ENCODE results near the gene DNPH1. TPM values are rescaled to one million over a fixed set of nuclear protein-coding genes. Genes with fewer than 3 reads are reported as not detected.

DNPH1 gene
- total and polyA plus RNA-seq, 2 experiments from 2014 or later, result 124 to 136 TPM

- H3K36me3 ChIP-seq (replicated peaks; ENCODE audit: insufficient read depth, low read depth), result no peaks in the 10 kb centered on the region
- no peaks in the 10 kb centered on the region for H3K9me2 ChIP-seq (replicated peaks; ENCODE audit: insufficient read depth)
- H3K27ac ChIP-seq, result peak overlapping the region; percentile 62
- H3K9me3 ChIP-seq (ENCODE audit: low read depth), result no peaks in the 10 kb centered on the region
- 9% methylated on average over 8 of the region's 65 CpGs for WGBS (ENCODE audit: low lambda C conversion rate, missing lambda C conversion rate)
- DNase-seq (ENCODE audit: low spot score), result peak; percentile 86
- no peaks in the 10 kb centered on the region for H3K27me3 ChIP-seq
- peak overlapping the region; percentile 94 for H3K4me2 ChIP-seq
- TF ChIP-seq EZH2phosphoT487 (IDR thresholded peaks at IDR 0.05; ENCODE audit: low read depth, severe bottlenecking, unreplicated experiment) (no peak), EZH2 (IDR thresholded peaks at IDR 0.05; ENCODE audit: borderline replicate concordance) (no peak), CTCF (IDR thresholded peaks at IDR 0.05; ENCODE audit: poor library complexity) (no peak)
- no peaks in the 10 kb centered on the region for H3K79me2 ChIP-seq
- peak overlapping the region; percentile 49 for H3K4me3 ChIP-seq
- peaks cover 55% of the 10 kb centered on the region for H3K4me1 ChIP-seq (ENCODE audit: insufficient read depth)
- no peaks in the 10 kb centered on the region for H4K20me1 ChIP-seq (ENCODE audit: insufficient read depth, poor library complexity, severe bottlenecking)
- H2AFZ ChIP-seq, result peak overlapping the region; percentile 76
Measured at GRCh38 chr6:43274916-43275597, 45.8 kb upstream of the DNPH1 start.

DNA sequence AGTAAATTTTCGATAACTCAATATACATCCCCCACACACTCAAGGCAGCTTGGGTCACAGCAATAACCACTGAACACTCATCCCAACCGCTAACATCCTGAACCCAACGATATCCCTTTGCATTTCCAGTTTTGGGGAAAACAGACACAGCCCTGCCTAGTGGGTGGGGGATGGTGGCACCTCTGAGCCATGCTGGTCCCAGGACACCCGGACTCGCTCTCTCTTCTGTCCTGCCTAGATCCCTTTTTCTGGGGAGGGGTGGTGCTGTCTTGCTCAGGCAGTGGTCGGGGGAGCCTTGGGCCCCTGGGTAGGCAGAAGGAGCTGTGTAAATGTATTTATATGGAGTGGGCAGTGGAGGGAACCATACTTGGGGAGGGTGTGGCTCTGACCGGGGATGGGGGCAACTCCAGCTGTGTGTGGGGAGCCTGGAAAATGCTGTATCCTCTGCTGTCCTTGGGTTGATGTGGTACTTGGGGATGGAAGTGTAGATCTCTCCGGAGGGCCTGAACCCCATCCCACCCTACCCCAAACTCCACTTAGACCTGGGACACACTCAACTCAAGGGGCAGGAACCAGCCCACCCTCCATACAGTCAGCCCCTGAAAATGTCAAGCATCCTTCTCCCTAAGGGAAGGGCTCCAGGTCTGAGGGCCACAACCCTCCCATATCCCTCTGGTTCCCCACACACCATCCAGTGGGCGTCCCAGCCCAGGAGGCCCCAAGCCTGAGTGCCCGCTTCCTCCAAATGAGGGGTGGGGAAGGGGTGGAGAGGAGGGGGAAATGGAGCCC lies 45.0 kb upstream of the DNPH1 start:
- Histone ChIP-seq H3K36me3 (replicated peaks; ENCODE audit: insufficient read depth, low read depth) (no peaks in the 10 kb centered on the region), H3K27me3 (no peaks in the 10 kb centered on the region), H3K9me2 (replicated peaks; ENCODE audit: insufficient read depth) (no peaks in the 10 kb centered on the region), H3K4me3 (no peak overlapping the region), H3K9me3 (ENCODE audit: low read depth) (no peaks in the 10 kb centered on the region), H2AFZ (no peak overlapping the region), H3K79me2 (no peaks in the 10 kb centered on the region), H3K4me1 (ENCODE audit: insufficient read depth) (peaks cover 62% of the 10 kb centered on the region), H3K27ac (peak overlapping the region; percentile 62), H4K20me1 (ENCODE audit: insufficient read depth, poor library complexity, severe bottlenecking) (no peaks in the 10 kb centered on the region), H3K4me2 (peak overlapping the region; percentile 94)
- WGBS (ENCODE audit: low lambda C conversion rate, missing lambda C conversion rate), result 80% methylated on average over 7 of the region's 10 CpGs
- DNase-seq (ENCODE audit: low spot score), result no peak
- TF ChIP-seq EZH2 (IDR thresholded peaks at IDR 0.05; ENCODE audit: borderline replicate concordance) (no peak), EZH2phosphoT487 (IDR thresholded peaks at IDR 0.05; ENCODE audit: low read depth, severe bottlenecking, unreplicated experiment) (no peak), CTCF (IDR thresholded peaks at IDR 0.05; ENCODE audit: poor library complexity) (no peak)

DNA sequence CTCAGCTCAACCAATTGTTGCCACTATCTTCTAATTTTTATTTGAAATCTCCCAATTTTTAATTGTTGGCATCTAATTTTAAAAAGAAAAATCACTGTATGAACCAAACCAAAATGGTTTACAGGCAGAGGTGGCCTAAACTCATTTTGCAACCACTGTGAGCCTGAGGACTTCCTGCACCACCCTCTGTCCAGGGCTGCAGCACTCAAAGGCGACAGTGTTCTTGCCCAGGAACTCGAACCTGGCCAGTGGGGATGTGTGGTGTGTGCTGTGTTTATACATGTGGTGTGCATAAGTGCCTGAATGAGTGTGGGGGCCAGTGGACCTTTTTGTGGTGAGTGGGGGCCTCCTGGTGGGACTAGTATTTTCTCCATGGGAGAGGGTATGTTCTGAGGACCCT lies 44.4 kb upstream of the DNPH1 start:
- H3K4me1 ChIP-seq (ENCODE audit: insufficient read depth), result peaks cover 69% of the 10 kb centered on the region
- no peak overlapping the region for H3K4me3 ChIP-seq
- 67% methylated on average over 2 of the region's 2 CpGs for WGBS (ENCODE audit: low lambda C conversion rate, missing lambda C conversion rate)
- no peaks in the 10 kb centered on the region for H3K36me3 ChIP-seq (replicated peaks; ENCODE audit: insufficient read depth, low read depth)
- DNase-seq (ENCODE audit: low spot score), result no peak
- H4K20me1 ChIP-seq (ENCODE audit: insufficient read depth, poor library complexity, severe bottlenecking), result no peaks in the 10 kb centered on the region
- no peaks in the 10 kb centered on the region for H3K9me3 ChIP-seq (ENCODE audit: low read depth)
- TF ChIP-seq EZH2phosphoT487 (IDR thresholded peaks at IDR 0.05; ENCODE audit: low read depth, severe bottlenecking, unreplicated experiment) (no peak), CTCF (IDR thresholded peaks at IDR 0.05; ENCODE audit: poor library complexity) (no peak), EZH2 (IDR thresholded peaks at IDR 0.05; ENCODE audit: borderline replicate concordance) (no peak)
- H3K27me3 ChIP-seq, result no peaks in the 10 kb centered on the region
- H3K27ac ChIP-seq, result no peak overlapping the region
- H2AFZ ChIP-seq, result no peak overlapping the region
- no peaks in the 10 kb centered on the region for H3K79me2 ChIP-seq
- H3K4me2 ChIP-seq, result no peak overlapping the region
- H3K9me2 ChIP-seq (replicated peaks; ENCODE audit: insufficient read depth), result no peaks in the 10 kb centered on the region
